HEK293T (cell line): Measurements from ENCODE around the gene KCTD20.

Source experiments
- CTBP1 ChIP-seq: fragments of 450-650 bp; IDR thresholded peaks from 2 replicates; pipeline ENCODE4 v1.6.1; 2016; ENCODE audit warnings: borderline replicate concordance
- FOXK2 ChIP-seq: fragments of 450-650 bp; IDR thresholded peaks from 2 replicates; pipeline ENCODE4 v1.6.1; 2016; ENCODE audit warnings: mild to moderate bottlenecking
- LEF1 ChIP-seq: fragments of 450-650 bp; IDR thresholded peaks from 2 replicates; pipeline ENCODE4 v1.6.1; 2017; ENCODE audit warnings: mild to moderate bottlenecking, borderline replicate concordance
- PKNOX1 ChIP-seq: fragments of 450-650 bp; IDR thresholded peaks from 2 replicates; pipeline ENCODE4 v1.6.1; 2016
- SP1 ChIP-seq: fragments of 450-650 bp; IDR thresholded peaks from 2 replicates; pipeline ENCODE4 v1.6.1; 2017
- SUZ12 ChIP-seq: fragments of 450-650 bp; IDR thresholded peaks from 2 replicates; pipeline ENCODE4 v1.6.1; 2016; ENCODE audit warnings: mild to moderate bottlenecking

GRCh38 chr6:36469946-36470345 lies 27.1 kb downstream of the KCTD20 start:
- TF ChIP-seq FOXK2 (no peak), PKNOX1 (no peak), SUZ12 (no peak), SP1 (no peak), LEF1 (no peak), CTBP1 (no peak)
